Measurements from ENCODE around the gene KAZN.
"Not testable (repeated sequence)": the region's sequence is repeated elsewhere in the genome, so short reads cannot be mapped to it uniquely, and the experiment has no call there.

KAZN gene

GRCh38 chr1:14598498-14599182 is at the start of gene KAZN:
TSS of gene KAZN (plus strand) at chr1:14598685.
- DNase-seq: no peak

- no peak for DNase-seq
Observed at GRCh38 chr1:14549897-14550620, 48.4 kb upstream of the KAZN start.

GRCh38 chr1:14551386-14551785 is 47.1 kb upstream of the KAZN start:
- no peak for DNase-seq

GRCh38 chr1:14552246-14552965 is 46.1 kb upstream of the KAZN start:
- DNase-seq: no peak

GRCh38 chr1:14553711-14554110 is 44.8 kb upstream of the KAZN start:
- no peak for DNase-seq

GRCh38 chr1:14555091-14555490 is 43.4 kb upstream of the KAZN start:
- no peak for DNase-seq

GRCh38 chr1:14561014-14561693 is 37.3 kb upstream of the KAZN start:
- DNase-seq: no peak

GRCh38 chr1:14565090-14565489 is 33.4 kb upstream of the KAZN start:
- DNase-seq: no peak

- DNase-seq: no peak
Observed at GRCh38 chr1:14567056-14567455, 31.4 kb upstream of the KAZN start.

- DNase-seq: no peak
Observed at GRCh38 chr1:14567903-14568302, 30.6 kb upstream of the KAZN start.

GRCh38 chr1:14568716-14569355 is 29.6 kb upstream of the KAZN start:
- no peak for DNase-seq

GRCh38 chr1:14570514-14570913 is 28.0 kb upstream of the KAZN start:
- DNase-seq: no peak

- no peak for DNase-seq
Observed at GRCh38 chr1:14571810-14572767, 26.4 kb upstream of the KAZN start.

GRCh38 chr1:14572861-14573260 is 25.6 kb upstream of the KAZN start:
- no peak for DNase-seq

GRCh38 chr1:14576155-14576554 is 22.3 kb upstream of the KAZN start:
- DNase-seq: no peak

- no peak for DNase-seq
Observed at GRCh38 chr1:14577261-14577660, 21.2 kb upstream of the KAZN start.

GRCh38 chr1:14578156-14578555 is 20.3 kb upstream of the KAZN start:
- no peak for DNase-seq

GRCh38 chr1:14580295-14580694 is 18.2 kb upstream of the KAZN start:
- DNase-seq: not testable (repeated sequence)

GRCh38 chr1:14580986-14581385 is 17.5 kb upstream of the KAZN start:
- DNase-seq: no peak

GRCh38 chr1:14583788-14584187 is 14.7 kb upstream of the KAZN start:
- DNase-seq: no peak

- no peak for DNase-seq
Observed at GRCh38 chr1:14585728-14586127, 12.8 kb upstream of the KAZN start.

Data from CD4-positive, alpha-beta T cell treated with Interleukin-10 for 1 hour (primary cell).